ENCODE results near the gene KCNK5. TPM values are rescaled to one million over a fixed set of nuclear protein-coding genes. Genes with fewer than 3 reads are reported as not detected.

The KCNK5 gene
- polyA plus RNA-seq, 3 donors = 0.09 TPM; not detected in 2

DNA sequence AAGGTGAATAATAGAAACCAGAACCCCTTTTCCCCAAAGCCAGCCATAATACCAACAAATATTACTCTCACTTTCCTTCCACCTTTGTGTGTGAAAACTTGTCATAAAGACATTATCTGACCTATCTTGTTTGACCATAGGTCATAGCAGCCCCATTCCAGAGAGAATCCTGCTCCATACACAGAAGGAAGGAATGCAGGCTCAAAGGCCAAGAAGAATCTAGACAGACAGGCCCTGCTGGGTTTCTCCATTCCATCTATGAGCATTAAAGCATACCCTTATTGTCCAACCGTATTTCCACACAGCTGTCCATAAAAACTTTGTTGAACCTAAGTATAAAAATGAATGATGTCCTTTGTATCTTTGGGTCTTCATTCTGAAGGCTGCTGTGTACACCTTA, 40.7 kb upstream of the KCNK5 start:
- H3K4me2 ChIP-seq (replicated peaks; ENCODE audit: extremely low read depth, low read length, poor library complexity, severe bottlenecking) = no peak overlapping the region
- no peaks in the 10 kb centered on the region for H3K9me3 ChIP-seq (replicated peaks in 1 of 2; ENCODE audit: control insufficient read depth in 1 of 2, insufficient read depth in 1 of 2, low read length in 2 of 2)
- no peaks in the 10 kb centered on the region for H3K36me3 ChIP-seq (replicated peaks in 1 of 2; ENCODE audit: control insufficient read depth in 1 of 2, insufficient read depth in 2 of 2, low read length in 2 of 2)
- no peaks in the 10 kb centered on the region for H3K36me3 Mint-ChIP-seq
- H3K4me3 ChIP-seq (replicated peaks in 1 of 3; ENCODE audit: low read depth in 2 of 3, low read length in 3 of 3) = no peak overlapping the region
- no peak overlapping the region for H2AFZ ChIP-seq (ENCODE audit: insufficient read depth, low read depth, low read length, poor library complexity, severe bottlenecking)
- WGBS (ENCODE audit: insufficient coverage) = no CpG with 5 or more reads among the region's 1 CpG
- H3K4me1 Mint-ChIP-seq = peaks cover 5% of the 10 kb centered on the region
- H3K9ac ChIP-seq (ENCODE audit: insufficient read depth, low read length, poor library complexity, severe bottlenecking) = no peak overlapping the region
- H3K79me2 ChIP-seq (ENCODE audit: insufficient read depth, low read length) = no peaks in the 10 kb centered on the region
- DNase-seq = no peak
- TF ChIP-seq, protein P1, sequence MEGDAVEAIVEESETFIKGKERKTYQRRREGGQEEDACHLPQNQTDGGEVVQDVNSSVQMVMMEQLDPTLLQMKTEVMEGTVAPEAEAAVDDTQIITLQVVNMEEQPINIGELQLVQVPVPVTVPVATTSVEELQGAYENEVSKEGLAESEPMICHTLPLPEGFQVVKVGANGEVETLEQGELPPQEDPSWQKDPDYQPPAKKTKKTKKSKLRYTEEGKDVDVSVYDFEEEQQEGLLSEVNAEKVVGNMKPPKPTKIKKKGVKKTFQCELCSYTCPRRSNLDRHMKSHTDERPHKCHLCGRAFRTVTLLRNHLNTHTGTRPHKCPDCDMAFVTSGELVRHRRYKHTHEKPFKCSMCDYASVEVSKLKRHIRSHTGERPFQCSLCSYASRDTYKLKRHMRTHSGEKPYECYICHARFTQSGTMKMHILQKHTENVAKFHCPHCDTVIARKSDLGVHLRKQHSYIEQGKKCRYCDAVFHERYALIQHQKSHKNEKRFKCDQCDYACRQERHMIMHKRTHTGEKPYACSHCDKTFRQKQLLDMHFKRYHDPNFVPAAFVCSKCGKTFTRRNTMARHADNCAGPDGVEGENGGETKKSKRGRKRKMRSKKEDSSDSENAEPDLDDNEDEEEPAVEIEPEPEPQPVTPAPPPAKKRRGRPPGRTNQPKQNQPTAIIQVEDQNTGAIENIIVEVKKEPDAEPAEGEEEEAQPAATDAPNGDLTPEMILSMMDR (IDR thresholded peaks at IDR 0.05) = no peak
- no peak overlapping the region for H3K27ac Mint-ChIP-seq
- H3K4me3 Mint-ChIP-seq = no peak overlapping the region
- H3K27me3 Mint-ChIP-seq (ENCODE audit: low read depth in 3 of 3) = peaks cover 1 to 3% (median 3%) of the 10 kb centered on the region in 3 donors
- no peak overlapping the region for H3K27ac ChIP-seq (ENCODE audit: low read depth in 1 of 2, low read length in 2 of 2)
- peaks cover 0 to 3% (median 0%) of the 10 kb centered on the region in 7 donors for H3K9me3 Mint-ChIP-seq
- H3K27me3 ChIP-seq (ENCODE audit: control insufficient read depth in 2 of 2, insufficient read depth in 2 of 2, low read length in 2 of 2) = no peaks in the 10 kb centered on the region
- H3K4me1 ChIP-seq (ENCODE audit: control insufficient read depth in 1 of 2, insufficient read depth in 2 of 2, low read length in 2 of 2) = no peaks in the 10 kb centered on the region
- no peaks in the 10 kb centered on the region for H4K20me1 ChIP-seq (ENCODE audit: insufficient read depth, low read length)
- intact Hi-C loops (cut with micrococcal nuclease) = no loop called here

DNA sequence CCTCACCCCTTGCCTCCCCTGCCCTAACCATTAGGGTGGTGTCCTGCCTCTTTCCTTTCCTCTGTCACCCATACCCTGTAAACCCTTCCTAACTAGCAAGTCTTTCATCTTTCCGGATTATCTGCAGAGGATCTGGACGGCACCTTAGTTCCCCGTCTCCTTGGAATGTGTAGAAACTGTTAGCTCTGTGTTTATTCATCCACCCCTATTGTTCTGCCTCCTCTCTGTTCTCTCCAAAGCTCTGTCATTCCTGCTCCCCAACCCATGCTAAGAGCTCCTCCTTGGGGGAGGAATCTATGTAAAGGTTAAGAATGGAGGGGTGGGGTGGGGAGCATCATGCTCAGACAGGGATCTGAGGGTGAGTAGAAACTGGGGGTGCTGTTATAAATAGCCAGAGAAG, 39.4 kb upstream of the KCNK5 start:
- Mint-ChIP-seq H3K27ac (no peak overlapping the region), H3K36me3 (no peaks in the 10 kb centered on the region), H3K27me3 (ENCODE audit: low read depth in 3 of 3) (peaks cover 0 to 3% (median 1%) of the 10 kb centered on the region in 3 donors), H3K9me3 (peaks cover 0 to 3% (median 0%) of the 10 kb centered on the region in 7 donors), H3K4me1 (peaks cover 10% of the 10 kb centered on the region), H3K4me3 (no peak overlapping the region)
- TF ChIP-seq, protein P1 (IDR thresholded peaks at IDR 0.05) = no peak
- Histone ChIP-seq H3K9ac (ENCODE audit: insufficient read depth, low read length, poor library complexity, severe bottlenecking) (no peak overlapping the region), H3K27me3 (ENCODE audit: control insufficient read depth in 2 of 2, insufficient read depth in 2 of 2, low read length in 2 of 2) (no peaks in the 10 kb centered on the region), H3K9me3 (replicated peaks in 1 of 2; ENCODE audit: control insufficient read depth in 1 of 2, insufficient read depth in 1 of 2, low read length in 2 of 2) (no peaks in the 10 kb centered on the region), H3K36me3 (replicated peaks in 1 of 2; ENCODE audit: control insufficient read depth in 1 of 2, insufficient read depth in 2 of 2, low read length in 2 of 2) (no peaks in the 10 kb centered on the region), H4K20me1 (ENCODE audit: insufficient read depth, low read length) (no peaks in the 10 kb centered on the region), H3K27ac (ENCODE audit: low read depth in 1 of 2, low read length in 2 of 2) (no peak overlapping the region), H3K4me3 (replicated peaks in 1 of 3; ENCODE audit: low read depth in 2 of 3, low read length in 3 of 3) (no peak overlapping the region), H3K4me2 (replicated peaks; ENCODE audit: extremely low read depth, low read length, poor library complexity, severe bottlenecking) (no peak overlapping the region), H2AFZ (ENCODE audit: insufficient read depth, low read depth, low read length, poor library complexity, severe bottlenecking) (no peak overlapping the region), H3K4me1 (ENCODE audit: control insufficient read depth in 1 of 2, insufficient read depth in 2 of 2, low read length in 2 of 2) (peaks cover 2 to 4% of the 10 kb centered on the region in 2 donors), H3K79me2 (ENCODE audit: insufficient read depth, low read length) (no peaks in the 10 kb centered on the region)
- DNase-seq = no peak
- WGBS (ENCODE audit: insufficient coverage) = no CpG with 5 or more reads among the region's 3 CpGs
- intact Hi-C loops (cut with micrococcal nuclease) = no loop called here
